Measurements from ENCODE around the gene CENPA. TPM values are rescaled to one million over a fixed set of nuclear protein-coding genes. Genes with fewer than 3 reads are reported as not detected.
A peak's percentile ranks its signal among the peaks of the same experiment; 100 is the strongest.

The CENPA gene
- total and polyA plus RNA-seq, 2 of the 13 experiments (the other 11 are each of a cell fraction or from before 2014, with no cell fraction given): 28.5 to 38.5 TPM

- 12% methylated on average over 6 of the region's 6 CpGs for WGBS (ENCODE audit: low lambda C conversion rate)
- BruUV-seq (replicated peaks): TSS peak; percentile 99
- Histone ChIP-seq H3K9ac (ENCODE audit: insufficient read depth, low read depth, low read length) (peak overlapping the region; percentile 48), H3K79me2 (ENCODE audit: insufficient read depth, low read length) (no peaks in the 10 kb centered on the region), H3K4me2 (ENCODE audit: low read depth, low read length) (peak overlapping the region; percentile 73), H2AFZ (ENCODE audit: low read length) (no peak overlapping the region), H3K4me1 (ENCODE audit: insufficient read depth, low read length) (peaks cover 39% of the 10 kb centered on the region), H3K36me3 (replicated peaks in 1 of 2; ENCODE audit: control insufficient read depth in 1 of 2, insufficient read depth in 2 of 2, low read length in 2 of 2) (no peaks in the 10 kb centered on the region), H3K27me3 (ENCODE audit: control insufficient read depth in 1 of 2, insufficient read depth in 2 of 2, low read length in 2 of 2) (no peaks in the 10 kb centered on the region), H3K9me3 (ENCODE audit: low read length) (no peaks in the 10 kb centered on the region), H4K20me1 (ENCODE audit: insufficient read depth, low read length) (no peaks in the 10 kb centered on the region), H3K4me3 (replicated peaks in 1 of 3; ENCODE audit: insufficient read depth in 1 of 3, low read depth in 2 of 3, low read length in 3 of 3) (peak overlapping the region in 1 of 3 experiments; percentile 47; a peak in 2 of 6 replicates), H3K27ac (ENCODE audit: extremely low read length, insufficient read depth, low read length) (peak overlapping the region; percentile 41)
- ChIA-PET POLR2A (interaction anchor here (0.9 to 1.5 kb wide), 5 partner anchors 9 to 292 kb away, joined by 3 to 5 read pairs (median 3); partner anchors contain the start of gene CENPA), CTCF (ENCODE audit: low intra/inter-chr PET ratio, low total read pairs) (no interaction called here)
- in situ Hi-C loops (cut with HindIII; ENCODE audit: extremely low pct_ligation_motif_present, low pct_unique_long_range_greater_than_20kb) (no loop called here), intact Hi-C loops (cut with micrococcal nuclease; ENCODE audit: unreplicated experiment) (no loop called here)
- peak; percentile 75 for ATAC-seq
- peak; percentile 36 for FAIRE-seq
- DNase-seq (ENCODE audit: low spot score): peak; percentile 92
- TF ChIP-seq MTF1 (CRISPR knock-in tag; IDR thresholded peaks at IDR 0.05) (no peak), ZNF343 (CRISPR knock-in tag; IDR thresholded peaks at IDR 0.05) (no peak), ZNF562 (CRISPR knock-in tag; IDR thresholded peaks at IDR 0.05; ENCODE audit: borderline replicate concordance) (no peak), CREB1 (IDR thresholded peaks at IDR 0.05) (peak; percentile 68), CREB1 (CRISPR knock-in tag; IDR thresholded peaks at IDR 0.05) (peak; percentile 78), ZNF354B (CRISPR knock-in tag; IDR thresholded peaks at IDR 0.05) (no peak), ZNF644 (CRISPR knock-in tag; IDR thresholded peaks at IDR 0.05; ENCODE audit: low read depth) (peak; percentile 99), SALL1 (CRISPR knock-in tag; IDR thresholded peaks at IDR 0.05) (peak; percentile 41; the same call in 1 of the 2 replicates), NBN (conservative IDR thresholded peaks at IDR 0.05) (no peak), SNAPC5 (CRISPR knock-in tag; IDR thresholded peaks at IDR 0.05; ENCODE audit: borderline replicate concordance) (no peak), PLRG1 (conservative IDR thresholded peaks at IDR 0.05) (no peak), CEBPZ (IDR thresholded peaks at IDR 0.05; ENCODE audit: low read length) (no peak), ZBTB21 (CRISPR knock-in tag; IDR thresholded peaks at IDR 0.05) (peak; percentile 88), ZNF260 (CRISPR knock-in tag; IDR thresholded peaks at IDR 0.05; ENCODE audit: borderline replicate concordance, low read depth) (no peak), ZBTB42 (CRISPR knock-in tag; IDR thresholded peaks at IDR 0.05) (no peak), ZNF546 (CRISPR knock-in tag; conservative IDR thresholded peaks at IDR 0.05) (no peak), MEIS2 (CRISPR knock-in tag; IDR thresholded peaks at IDR 0.05) (no peak), ZSCAN25 (CRISPR knock-in tag; IDR thresholded peaks at IDR 0.05) (no peak), MED1 (CRISPR knock-in tag; IDR thresholded peaks at IDR 0.05) (peak; percentile 72), ZNF331 (CRISPR knock-in tag; IDR thresholded peaks at IDR 0.05) (peak; percentile 61; the same call in 1 of the 2 replicates), NR2C2 (CRISPR knock-in tag; IDR thresholded peaks at IDR 0.05; ENCODE audit: borderline replicate concordance) (peak; percentile 68; the same call in 1 of the 2 replicates), ZNF792 (CRISPR knock-in tag; IDR thresholded peaks at IDR 0.05) (peak; percentile 89; the same call in 1 of the 2 replicates), HOXA3 (CRISPR knock-in tag; IDR thresholded peaks at IDR 0.05) (peak; percentile 18; the same call in 1 of the 2 replicates), MAF1 (CRISPR knock-in tag; IDR thresholded peaks at IDR 0.05; ENCODE audit: borderline replicate concordance) (no peak), ZNF460 (CRISPR knock-in tag; IDR thresholded peaks at IDR 0.05; ENCODE audit: borderline replicate concordance) (no peak)
These were observed 27.7 kb upstream of the CENPA start for GRCh38 chr2:26757873-26758789.

All from HepG2 (cell line).